UCSD-AML1 (cell line): ENCODE data around the gene DENND1A.

Experiments
- DNase-seq: peaks from one replicate; lab custom pipeline; 2025; ENCODE audit not compliant: unreplicated experiment; lab: John Stamatoyannopoulos, UW

Gene DENND1A

DNA sequence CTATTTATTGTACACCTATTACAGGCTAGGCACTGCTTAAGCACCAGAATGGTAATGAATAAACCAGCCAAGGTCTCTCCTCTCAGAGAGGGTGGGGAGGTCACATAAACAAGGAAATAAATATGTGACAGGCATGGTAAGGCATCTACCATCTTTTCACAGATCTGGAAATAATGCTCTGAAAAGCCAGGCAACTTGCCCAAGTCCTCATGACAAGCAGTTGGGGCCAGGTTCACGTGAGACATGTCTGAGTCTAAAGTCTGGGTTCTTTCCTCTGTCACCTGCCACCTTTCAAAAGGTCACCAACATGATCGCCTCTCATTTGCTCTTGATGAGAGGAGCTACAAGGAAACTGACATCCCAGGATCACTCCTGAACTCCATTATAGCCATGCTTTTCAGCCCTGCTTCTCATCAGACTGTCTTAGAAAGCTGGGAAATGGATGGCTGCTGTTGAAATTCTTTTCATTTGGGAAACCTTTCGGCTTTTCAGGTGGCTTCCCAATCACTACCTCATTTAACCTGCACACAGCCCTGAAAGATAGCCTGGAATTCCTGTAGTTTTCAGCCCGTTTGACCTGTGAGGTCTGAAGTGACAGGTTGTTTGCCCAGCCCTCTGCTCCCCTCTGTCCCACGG is 450.8 kb downstream of the DENND1A start:
- no peak for DNase-seq

DNA sequence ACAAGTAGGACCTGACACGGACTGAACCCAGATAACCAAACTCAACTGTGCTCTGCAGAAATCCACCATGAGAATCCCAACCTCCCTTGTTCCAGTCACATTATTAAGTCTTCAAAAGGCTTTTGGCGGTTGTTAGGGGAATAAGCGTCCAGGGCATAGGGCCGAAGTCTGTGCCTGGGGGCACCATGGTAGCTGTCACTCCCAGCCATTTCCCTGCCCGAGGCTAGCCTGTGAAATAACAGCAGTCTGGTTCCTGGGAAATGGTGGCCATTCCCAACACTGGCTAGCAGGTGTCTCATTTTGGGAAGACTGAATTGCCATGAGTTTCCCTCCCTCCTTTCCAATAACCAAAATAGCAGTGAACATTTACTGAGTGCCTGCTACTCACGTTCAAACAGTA is 451.8 kb downstream of the DENND1A start:
- no peak for DNase-seq

DNA sequence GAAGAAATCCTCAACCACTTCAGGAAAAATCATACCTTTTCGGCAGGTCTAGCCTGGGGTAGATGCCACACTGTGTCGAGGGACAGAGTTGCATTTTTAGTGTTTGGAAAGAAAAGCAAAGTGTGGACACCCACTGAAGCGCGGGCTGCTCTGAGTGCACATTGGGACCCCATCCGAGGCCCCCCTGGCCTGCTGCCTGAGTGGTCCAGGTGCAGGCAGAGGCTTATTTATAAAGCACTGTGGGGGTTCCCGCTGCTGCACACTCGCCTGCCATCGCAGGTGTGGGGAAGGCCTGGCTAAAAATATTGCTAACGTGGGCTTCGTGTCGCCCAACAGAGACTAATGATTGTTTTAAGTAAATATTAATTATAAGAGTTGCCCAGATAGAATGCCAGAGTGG is 454.5 kb downstream of the DENND1A start:
- DNase-seq, result no peak

DNA sequence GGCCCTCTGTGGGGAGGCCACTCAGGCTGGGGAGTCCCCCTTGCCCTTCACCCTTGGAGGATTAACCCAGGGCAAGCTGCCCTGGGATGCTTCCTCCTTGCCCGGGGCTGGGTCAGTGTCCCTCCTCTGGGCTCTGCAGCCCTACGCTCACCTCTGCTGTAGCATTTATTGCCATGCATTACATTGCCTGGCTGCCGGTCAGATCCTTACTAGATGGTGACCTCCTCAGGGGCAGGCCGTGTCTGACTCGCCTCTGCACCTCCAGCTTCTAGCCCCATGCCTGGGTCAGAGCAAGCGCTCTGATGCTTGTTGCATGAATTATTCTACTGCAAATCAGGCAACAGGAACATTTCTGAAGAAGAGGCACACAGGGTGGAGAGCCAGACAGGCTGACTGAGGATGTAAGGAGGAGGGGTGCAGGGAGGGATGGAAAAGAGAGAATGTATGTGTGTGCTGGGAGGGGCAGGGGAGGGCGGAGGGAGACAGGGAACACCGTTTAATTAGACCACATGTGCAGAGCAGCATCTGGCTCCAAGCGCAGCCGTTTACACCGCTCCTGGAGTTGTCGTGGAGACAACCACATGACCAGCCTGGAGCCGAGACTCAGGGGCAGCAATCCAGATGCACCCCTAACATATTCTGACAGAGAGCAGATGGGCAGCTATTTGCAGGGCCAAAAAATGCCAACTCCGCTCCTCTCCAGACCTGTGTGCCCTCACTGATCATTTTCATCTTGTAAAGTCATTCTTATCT is 456.9 kb downstream of the DENND1A start:
- DNase-seq, result no peak

DNA sequence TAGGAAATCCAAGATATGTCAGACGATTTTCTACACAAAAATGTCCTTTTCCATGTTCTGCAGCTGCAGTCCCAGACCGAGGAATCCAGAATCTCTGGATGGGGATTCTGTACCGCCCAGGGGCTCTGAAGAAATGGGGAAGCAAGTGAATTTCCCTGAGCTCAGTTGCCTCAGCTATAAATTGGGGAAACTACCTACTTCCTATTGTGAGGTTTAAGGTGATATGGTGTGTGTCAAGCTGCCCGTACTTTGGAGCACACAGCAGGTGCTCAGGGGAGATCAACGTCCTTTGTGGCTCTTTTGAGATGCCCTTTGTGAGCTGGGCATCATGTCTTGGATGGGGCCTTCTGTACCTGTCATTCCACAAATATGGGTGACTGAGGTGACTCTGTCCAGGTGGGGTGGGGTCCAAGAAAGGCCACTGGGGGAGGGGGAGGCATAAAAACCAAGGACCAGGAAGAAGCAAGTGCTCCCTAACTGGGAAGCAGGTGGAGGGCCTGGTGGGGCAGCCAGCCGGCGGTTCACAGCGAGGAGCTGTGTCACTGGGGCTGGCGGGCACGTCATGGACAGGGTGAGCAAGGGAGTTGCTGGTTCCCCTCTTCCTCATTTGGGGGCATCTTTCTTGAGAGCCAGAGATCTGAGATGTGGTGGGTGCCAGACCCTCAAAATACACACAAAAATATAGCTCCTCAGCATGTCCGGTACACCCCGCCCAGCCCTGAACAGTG is 457.9 kb downstream of the DENND1A start:
- no peak for DNase-seq

DNA sequence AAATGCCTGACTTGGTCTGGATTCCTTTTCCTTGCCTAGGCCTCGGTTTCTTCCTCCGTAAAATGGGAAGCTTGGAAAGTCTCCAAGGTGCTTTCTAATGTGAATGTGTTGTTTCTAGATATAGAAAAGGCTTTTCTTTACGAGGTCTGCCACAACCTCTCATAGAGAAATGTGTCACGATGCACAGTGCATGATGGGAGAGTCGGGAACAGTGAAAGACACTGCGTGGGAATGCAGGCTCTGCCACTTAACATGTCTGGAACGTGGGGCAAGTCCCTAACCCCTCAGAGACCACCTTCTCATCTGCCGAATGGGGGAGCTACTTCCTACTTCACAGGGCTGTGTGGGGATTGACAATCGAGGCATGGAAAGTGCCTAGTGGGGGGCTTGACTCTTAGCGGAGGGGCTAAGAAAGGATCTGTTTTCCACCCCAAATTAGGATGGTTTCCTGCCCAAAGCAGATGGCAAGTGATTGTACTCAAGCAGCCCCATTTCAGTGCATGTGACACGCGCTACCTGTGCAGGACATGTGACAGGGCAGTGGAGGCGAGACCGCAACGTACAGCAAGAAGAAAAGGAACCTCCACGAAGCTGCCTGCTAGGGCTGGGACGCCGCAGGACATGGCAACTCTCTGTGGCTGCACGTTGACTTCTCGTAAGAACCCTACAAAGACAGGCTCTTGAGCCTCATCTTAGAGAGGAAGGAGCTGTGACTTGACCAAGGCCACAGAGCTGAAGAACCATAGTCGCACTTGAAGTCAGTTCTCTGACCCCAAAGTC is 458.7 kb downstream of the DENND1A start:
- DNase-seq, result no peak

DNA sequence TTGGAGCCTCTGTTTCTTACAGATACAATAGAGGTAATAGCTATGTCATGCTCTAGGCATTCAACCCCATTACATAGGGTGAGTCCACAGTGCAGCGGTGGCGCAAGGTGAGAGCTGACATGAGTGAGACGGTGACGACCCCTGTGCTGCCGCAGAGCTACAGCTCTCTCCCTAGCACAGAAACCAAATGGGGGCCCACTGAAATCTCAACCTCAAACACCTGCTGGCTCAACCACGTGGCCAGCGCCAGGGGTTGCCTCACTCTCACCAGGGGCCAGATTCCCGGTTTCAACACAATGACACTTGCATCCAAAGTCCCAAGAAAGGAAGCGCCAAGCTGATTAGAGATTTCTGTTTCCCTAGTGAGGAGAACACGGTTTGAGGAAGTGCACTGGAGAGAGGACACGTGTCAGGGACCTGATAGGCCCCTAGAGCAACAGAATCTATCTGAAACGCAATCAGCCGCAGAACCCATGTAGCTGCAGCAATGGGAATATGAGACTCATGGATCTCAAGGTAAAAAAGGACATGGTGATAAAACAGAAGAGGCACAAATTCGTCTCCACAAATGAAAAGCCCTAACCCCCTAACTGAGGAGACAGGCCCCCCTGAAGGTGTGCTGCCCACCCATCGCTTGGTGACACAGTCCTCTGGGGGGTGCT is 459.7 kb downstream of the DENND1A start:
- DNase-seq, result no peak

DNA sequence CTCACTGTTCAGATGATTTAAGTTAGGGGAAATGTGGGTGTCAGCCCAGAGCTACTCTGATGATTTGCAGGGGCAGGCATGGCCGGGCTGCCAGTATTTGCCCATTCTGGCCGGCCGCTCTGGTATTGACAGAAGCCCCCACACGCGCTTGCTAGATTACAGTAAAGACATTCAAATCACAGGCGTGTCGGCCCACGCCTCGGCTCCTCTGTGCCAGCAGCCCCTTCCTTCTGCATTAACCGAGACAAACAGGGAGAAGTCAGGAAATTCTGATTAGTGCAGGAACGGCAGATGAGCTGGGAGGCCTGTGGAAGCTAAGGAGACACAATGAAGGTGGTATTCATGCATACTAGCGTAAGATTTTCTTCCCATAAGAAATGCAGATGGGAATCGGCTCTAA is 460.6 kb downstream of the DENND1A start:
- DNase-seq, result no peak

DNA sequence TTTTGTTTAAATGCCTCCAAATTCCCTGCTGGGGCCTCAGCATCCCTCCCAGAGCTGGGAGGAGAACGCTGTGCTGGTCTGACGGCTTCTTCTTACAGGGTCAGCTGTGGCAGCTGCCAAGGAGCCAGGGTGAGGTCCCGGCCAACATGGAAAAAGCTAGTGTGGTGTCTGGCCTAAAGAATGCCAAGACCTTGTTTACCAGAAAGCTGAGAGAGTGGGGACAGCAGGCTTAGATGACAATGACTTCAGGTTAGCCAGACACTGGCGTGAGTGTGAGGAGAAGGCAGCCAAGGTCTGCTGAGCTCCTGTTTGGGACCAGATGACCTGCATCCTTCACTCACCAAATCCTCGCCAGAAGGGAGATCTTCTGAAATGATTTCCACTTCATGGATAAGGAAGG is 461.4 kb downstream of the DENND1A start:
- DNase-seq, result no peak

DNA sequence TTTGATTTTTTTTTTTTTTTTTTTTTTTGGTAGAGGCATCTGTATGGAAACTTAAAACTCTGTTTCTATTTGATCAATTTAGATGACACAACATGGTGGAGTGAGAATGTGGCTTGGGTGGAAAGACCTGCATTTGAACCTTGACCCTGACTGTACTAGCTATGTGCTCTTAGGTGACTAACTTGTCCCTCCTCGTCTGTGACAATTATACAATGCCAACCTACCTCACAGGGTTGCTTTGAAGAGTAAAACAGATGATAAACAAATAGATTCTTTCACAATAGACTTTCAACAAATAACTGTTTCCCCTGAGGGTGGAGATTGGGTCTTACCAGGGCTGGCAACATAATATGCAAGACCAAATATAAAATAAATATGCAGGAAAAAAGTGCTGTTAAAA is 464.6 kb downstream of the DENND1A start:
- no peak for DNase-seq

DNA sequence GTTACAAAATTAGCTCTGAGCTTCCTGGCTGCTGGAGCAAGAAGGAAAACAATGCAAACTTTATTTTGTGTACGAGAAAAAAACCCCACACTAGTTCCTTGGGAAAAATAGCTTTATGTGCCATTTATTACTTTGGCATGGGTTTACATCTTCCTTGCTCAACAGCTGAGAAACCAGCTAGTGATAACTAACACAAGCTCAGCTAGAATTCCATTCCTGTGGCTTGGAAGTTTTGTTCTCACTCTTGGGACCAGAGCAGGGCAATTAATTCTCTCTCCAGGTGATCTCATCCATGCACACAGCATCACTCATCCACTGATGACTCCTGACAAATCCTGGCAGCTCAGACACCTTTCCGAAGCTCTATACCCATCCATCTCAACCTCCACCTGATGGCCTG is 469.8 kb downstream of the DENND1A start:
- no peak for DNase-seq

DNA sequence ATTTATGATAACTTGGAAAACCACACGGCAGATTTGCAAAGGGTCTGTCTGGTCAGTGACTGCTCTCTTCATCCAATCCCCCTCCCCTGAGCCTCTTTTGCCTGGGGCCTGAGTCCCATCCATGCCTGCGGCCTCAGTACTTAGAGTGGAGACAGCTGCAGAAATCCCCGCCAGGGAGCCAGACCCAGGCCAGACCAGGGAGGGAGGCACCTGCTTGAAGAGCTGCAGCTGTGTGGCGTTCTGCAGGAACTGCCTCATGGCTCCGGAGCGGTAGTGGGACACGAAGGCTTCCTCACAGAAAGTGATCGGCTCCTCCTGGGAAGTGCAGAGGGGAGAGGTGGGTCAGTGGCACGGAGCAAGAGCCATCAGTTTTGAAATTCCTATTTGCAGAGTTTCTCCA is 472.3 kb downstream of the DENND1A start:
- no peak for DNase-seq

DNA sequence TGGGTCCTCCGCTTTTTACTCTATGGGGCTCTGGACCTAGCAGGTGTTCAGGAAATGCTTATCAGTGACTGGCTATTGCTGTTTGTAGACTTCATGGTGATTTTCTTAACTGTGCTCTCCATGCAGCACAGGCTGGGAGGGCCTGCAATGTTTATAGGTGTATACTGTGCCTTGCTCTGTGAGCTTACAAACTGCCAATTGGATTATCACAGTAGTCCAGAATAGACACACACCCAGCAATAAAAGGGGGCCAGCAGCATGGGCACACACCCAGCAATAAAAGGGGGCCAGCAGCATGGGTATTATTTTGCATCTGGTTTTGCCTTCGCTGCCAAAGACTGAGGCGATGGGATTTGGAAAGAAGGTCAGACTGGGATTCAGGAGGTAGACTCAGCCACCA is 473.9 kb downstream of the DENND1A start:
- DNase-seq, result no peak

DNA sequence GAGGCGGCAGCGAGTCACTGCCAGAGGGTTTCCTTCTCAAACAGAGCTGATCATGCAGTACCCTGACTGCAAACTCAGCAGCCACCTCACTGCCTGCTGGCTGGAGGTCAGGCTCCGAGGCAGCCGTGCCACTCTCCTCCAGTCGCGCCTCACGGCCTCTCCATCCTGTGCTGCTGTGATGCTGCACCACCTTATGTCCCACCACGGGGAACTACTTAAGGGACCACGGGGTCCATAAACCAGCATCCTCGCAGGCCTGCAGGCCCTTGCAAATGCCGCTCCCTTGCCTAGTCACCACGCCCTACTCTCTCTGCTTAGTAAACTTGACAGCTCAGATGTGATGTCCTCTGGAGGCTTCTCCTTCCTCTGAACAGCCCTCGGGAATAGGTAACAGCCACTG is 474.7 kb downstream of the DENND1A start:
- no peak for DNase-seq

DNA sequence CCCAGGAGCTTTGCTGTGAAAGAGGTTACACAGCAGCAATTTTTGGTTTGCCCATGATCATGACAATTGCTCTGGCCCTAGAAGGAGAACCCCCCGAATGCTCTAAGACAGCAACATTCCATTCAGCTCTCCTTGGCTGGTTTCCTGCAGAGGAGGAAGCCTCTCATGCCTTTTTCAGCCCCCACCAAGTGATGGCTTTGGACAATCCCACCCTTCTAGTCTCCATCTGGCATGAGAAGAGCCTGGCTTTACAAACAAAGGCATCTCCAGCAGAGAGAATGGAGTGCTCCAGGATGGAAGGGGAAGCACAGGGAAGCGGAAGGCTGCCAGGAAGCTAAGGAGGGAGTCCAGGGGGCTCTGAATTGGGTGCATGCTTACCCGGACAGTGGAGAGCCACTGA is 475.6 kb downstream of the DENND1A start:
- no peak for DNase-seq

DNA sequence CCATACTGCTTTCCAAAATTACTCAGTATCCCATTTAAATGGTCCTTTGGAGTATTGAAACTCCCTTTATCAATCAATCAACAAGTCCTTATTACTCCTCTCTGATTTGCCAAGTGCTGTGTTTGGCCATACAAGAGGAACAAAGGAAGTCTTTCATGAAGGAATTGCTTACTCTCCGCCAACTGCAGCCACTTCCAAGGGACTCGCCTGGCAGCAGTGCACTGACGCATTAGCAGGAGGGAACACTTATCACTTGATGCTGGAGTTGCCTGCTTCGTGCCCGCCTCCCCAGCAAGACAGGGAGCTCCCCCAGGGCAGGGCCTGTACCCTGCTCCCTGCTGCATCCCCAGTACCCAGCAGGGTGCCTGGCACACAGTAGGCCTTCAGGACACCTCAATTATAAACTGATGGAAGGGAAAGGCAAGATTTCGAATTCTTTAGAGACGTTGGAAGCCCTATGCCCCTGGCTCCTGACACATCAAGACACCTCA is 476.1 kb downstream of the DENND1A start:
- DNase-seq, result no peak

DNA sequence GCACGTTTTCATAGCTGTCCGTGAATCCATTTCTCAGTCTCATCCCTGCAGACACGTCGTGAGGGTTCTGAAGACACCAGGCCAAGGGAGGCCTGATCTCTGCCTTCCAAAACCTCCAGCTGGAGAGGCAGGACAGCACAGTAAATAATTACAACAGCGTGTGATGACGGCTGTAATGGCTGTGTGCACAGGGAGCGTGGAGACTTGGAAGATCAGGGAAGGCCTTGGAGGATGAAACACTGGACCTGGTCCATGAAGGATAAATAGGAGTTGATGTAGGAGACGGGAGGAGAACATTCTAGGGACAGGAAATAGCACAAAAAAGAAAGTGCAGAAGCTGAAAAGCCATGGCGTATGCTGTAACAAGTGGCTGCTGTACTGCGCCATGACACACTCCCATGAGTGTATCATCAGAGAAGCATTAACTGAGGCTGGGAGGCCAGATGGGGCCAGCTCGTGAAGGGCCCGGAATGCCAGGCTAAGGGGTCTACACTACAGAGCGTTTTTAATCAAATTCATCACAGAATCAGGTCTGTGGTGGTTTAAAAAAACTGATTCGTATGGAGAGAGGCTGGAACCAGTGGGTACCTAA is 476.8 kb downstream of the DENND1A start:
- no peak for DNase-seq

DNA sequence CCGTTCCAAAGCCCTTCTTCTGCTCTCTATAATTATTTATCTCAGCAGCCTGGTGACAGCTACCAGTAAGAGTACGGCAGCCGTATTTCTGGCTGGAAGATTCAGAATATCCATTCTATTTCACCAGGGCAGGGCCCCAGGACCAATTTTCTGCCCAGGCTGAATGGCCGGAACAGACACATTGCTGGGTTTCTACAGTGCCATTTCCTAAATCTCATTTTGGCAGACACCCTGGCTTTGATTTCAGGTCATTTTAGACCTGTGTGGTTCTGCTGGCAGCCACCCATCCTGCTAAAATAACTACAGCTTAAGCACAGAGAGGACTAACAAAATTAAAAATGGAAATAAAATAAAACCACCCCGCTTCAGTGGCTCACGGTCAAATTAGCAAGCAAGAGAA is 478.9 kb downstream of the DENND1A start:
- no peak for DNase-seq

DNA sequence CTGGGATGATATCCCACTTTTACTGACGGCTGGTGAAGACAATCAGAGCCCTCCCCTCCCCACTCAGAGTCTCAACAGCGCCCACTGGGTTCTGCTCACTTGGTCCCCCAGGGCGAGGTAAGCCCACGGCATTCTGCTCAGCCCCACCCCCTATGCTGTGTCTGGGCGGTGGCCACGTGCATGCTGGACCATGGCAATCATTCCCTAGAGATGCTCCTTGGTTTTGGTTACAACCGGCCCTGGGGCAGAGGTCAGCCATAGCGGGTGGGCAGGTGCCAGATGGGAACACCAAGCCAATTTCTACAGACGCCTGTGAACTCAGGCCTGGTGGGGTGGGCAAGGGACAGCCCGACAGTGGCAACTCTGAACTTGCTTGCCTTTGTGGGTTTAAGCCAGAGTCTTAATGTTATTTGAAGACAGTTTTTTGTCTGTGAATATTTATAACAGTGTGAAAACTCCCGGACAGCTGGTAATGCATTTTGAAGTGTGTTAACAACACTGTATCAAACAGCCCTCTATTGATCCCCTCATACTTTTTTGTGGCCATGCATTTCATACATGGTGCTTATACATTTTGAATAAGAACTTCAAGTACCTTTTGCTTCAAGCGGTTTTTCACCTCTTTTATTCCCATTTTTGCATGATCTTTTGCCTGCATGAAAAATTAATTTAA is 479.7 kb downstream of the DENND1A start:
- no peak for DNase-seq
